Loucy (cell line): ENCODE data around the gene SEMA3A.

ENCODE experiments used
- H2AFZ ChIP-seq: fragments of 200-600 bp; sonication (generic); 2 replicates; pipeline ENCODE4 v1.6.0; 2016; ENCODE audit warnings: antibody characterized with exemption, mild to moderate bottlenecking, low read length, moderate library complexity
- H3F3A ChIP-seq: fragments of 200-600 bp; 2 replicates; pipeline ENCODE4 v1.6.0; 2016; ENCODE audit warnings: antibody characterized with exemption, low read depth, mild to moderate bottlenecking
- H3K27me3 ChIP-seq: fragments of 200-600 bp; sonication (generic); 2 replicates; pipeline ENCODE4 v1.6.1; 2014; ENCODE audit warnings: low read length, mild to moderate bottlenecking; ENCODE audit not compliant: insufficient read depth, poor library complexity, severe bottlenecking
- H3K36me3 ChIP-seq: fragments of 200-600 bp; sonication (generic); 2 replicates; pipeline ENCODE4 v1.6.1; 2016; ENCODE audit warnings: low read length; ENCODE audit not compliant: insufficient read depth
- H3K4me1 ChIP-seq: fragments of 200-600 bp; sonication (generic); 2 replicates; pipeline ENCODE4 v1.5.1; 2014; ENCODE audit warnings: low read length, mild to moderate bottlenecking; ENCODE audit not compliant: insufficient read depth, poor library complexity, severe bottlenecking
- H3K4me2 ChIP-seq: fragments of 200-600 bp; sonication (generic); 2 replicates; pipeline ENCODE4 v1.6.0; 2014; ENCODE audit warnings: antibody characterized with exemption, low read length, low read depth, mild to moderate bottlenecking; ENCODE audit not compliant: poor library complexity, severe bottlenecking
- H3K4me3 ChIP-seq: fragments of 200-600 bp; sonication (generic); 2 replicates; pipeline ENCODE4 v1.5.1; 2014; ENCODE audit warnings: low read length, mild to moderate bottlenecking, mixed read lengths; ENCODE audit not compliant: poor library complexity, severe bottlenecking
- H3K79me2 ChIP-seq: fragments of 200-600 bp; sonication (generic); 2 replicates; pipeline ENCODE4 v1.6.1; 2014; ENCODE audit warnings: low read length; ENCODE audit not compliant: insufficient read depth
- H3K9ac ChIP-seq: fragments of 200-600 bp; sonication (generic); 2 replicates; pipeline ENCODE4 v1.6.0; 2014; ENCODE audit warnings: mild to moderate bottlenecking, low read depth, low read length, moderate library complexity; ENCODE audit not compliant: poor library complexity, severe bottlenecking
- H3K9me2 ChIP-seq: fragments of 200-600 bp; sonication (generic); replicated peaks from 2 replicates; pipeline ENCODE4 v1.6.1; 2016; ENCODE audit warnings: low read depth, low read length, mixed read lengths
- H3K9me3 ChIP-seq: fragments of 200-600 bp; sonication (generic); 2 replicates; pipeline ENCODE4 v1.6.1; 2014; ENCODE audit warnings: mild to moderate bottlenecking, antibody characterized with exemption, low read length, low read depth; ENCODE audit not compliant: insufficient read depth
- H4K20me1 ChIP-seq: fragments of 200-600 bp; sonication (generic); 2 replicates; pipeline ENCODE4 v1.6.0; 2014; ENCODE audit warnings: antibody characterized with exemption, low read length, mild to moderate bottlenecking; ENCODE audit not compliant: insufficient read depth, poor library complexity, severe bottlenecking
- CTCF ChIP-seq: fragments of 200-600 bp; sonication (generic); conservative IDR thresholded peaks from 2 replicates; pipeline ENCODE4 v1.5.1; 2014; ENCODE audit warnings: mild to moderate bottlenecking, antibody characterized with exemption, low read length
- EZH2phosphoT487 ChIP-seq: fragments of 200-600 bp; IDR thresholded peaks from 2 replicates; pipeline ENCODE4 v1.6.1; 2018; ENCODE audit warnings: antibody characterized with exemption, mild to moderate bottlenecking, moderate library complexity, borderline replicate concordance

SEMA3A gene

GRCh38 chr7:83908526-83908925, 286.1 kb downstream of the SEMA3A start:
- no peaks in the 10 kb centered on the region for H4K20me1 ChIP-seq
- no peak overlapping the region for H3K9ac ChIP-seq
- no peaks in the 10 kb centered on the region for H3F3A ChIP-seq
- no peaks in the 10 kb centered on the region for H3K79me2 ChIP-seq
- H3K27me3 ChIP-seq: no peaks in the 10 kb centered on the region
- H3K4me3 ChIP-seq: no peak overlapping the region
- H3K9me3 ChIP-seq: no peaks in the 10 kb centered on the region
- no peak overlapping the region for H3K4me2 ChIP-seq
- no peaks in the 10 kb centered on the region for H3K36me3 ChIP-seq
- H3K4me1 ChIP-seq: no peaks in the 10 kb centered on the region
- no peak overlapping the region for H2AFZ ChIP-seq
- no peaks in the 10 kb centered on the region for H3K9me2 ChIP-seq
- no peak for TF ChIP-seq CTCF
- no peak for TF ChIP-seq EZH2phosphoT487
